GM19351 (cell line): ENCODE data around the gene WASF2.
"Not testable (repeated sequence)": the region's sequence is repeated elsewhere in the genome, so short reads cannot be mapped to it uniquely, and the experiment has no call there.

Source experiments
- ATAC-seq: cut with Tn5 transposase; IDR thresholded peaks from one replicate; pipeline ENCODE4 v1.9.1; 2021; ENCODE audit warnings: mild to moderate bottlenecking, moderate library complexity; ENCODE audit not compliant: unreplicated experiment

WASF2 gene

DNA sequence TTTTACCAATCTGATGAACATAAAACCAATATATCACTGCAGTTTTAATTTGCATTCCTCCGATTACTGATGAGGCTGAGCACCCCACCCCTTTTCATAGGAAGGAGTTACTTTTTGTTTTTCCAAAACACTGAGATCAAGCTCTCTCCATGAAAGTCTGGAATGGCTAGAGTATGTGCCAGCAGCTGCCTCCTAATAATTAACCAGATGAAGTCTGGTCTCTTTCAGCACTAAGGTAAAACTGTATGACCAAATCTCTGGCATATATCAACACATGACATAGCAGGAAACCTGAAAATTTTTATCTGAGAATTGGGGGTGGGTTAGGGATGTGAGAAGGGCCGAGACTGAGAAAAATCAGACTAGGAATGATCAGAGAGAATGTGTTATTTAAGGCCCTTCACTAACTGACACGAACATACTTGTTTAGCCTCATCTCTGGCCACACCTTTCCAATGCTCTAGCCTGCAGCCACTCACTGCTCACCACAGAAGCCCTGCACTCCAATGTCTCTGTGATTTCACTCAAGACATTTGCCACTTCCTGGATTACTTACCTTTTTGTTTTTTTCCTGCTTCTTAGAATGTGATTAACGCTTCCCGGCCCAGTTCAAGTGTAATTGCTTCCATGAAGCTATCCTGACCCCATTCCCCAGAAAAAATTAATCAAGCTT is 34.7 kb downstream of the WASF2 start:
- ATAC-seq: no peak

GRCh38 chr1:27454610-27455009 is 35.4 kb downstream of the WASF2 start:
- no peak for ATAC-seq

- ATAC-seq: no peak
These were observed 38.6 kb downstream of the WASF2 start for GRCh38 chr1:27451343-27451742.

DNA sequence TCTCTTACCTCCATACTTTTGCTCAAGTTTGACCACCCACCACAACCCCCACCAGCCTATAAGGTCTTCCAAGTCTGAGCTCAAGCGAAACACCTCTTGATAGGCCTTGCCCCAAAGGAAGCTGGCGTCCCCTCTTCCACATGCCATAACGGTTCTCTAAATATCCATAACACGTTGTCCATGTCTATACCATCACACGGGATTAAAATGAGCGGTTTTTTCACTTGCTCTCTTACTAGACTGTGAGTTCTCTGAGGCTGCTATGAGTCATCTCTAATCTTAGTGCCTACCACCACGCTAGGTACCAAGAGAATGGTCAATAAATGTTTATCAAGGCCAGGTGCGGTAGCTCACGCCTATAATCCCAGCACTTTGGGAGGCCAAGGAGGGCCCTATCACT is 41.0 kb downstream of the WASF2 start:
- no peak for ATAC-seq

DNA sequence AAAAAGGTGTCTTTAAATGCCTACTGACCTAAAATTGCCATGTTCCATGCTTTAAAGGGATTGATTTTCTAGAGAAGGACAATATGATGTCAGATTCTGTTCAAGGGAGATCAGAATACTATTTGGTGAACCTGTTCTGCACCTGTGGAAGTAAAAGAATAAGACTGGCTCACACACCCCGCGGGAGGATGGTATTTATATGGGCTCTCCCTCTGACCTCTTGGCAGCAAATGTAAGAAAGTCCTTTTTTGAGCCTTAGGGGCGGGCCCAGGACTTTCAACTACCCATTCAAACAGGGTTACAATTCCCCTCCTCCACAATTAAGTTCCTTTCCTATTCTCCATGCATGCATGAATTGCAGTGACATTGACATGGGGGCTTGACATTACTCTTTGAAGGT is 42.1 kb downstream of the WASF2 start:
- no peak for ATAC-seq

GRCh38 chr1:27447399-27447798 is 42.6 kb downstream of the WASF2 start:
- ATAC-seq: no peak

GRCh38 chr1:27446496-27447020 is 43.4 kb downstream of the WASF2 start:
- ATAC-seq: no peak

- ATAC-seq: no peak
These were observed 44.6 kb downstream of the WASF2 start for GRCh38 chr1:27445177-27445936.

- no peak for ATAC-seq
These were observed 45.3 kb downstream of the WASF2 start for GRCh38 chr1:27444632-27445031.

GRCh38 chr1:27439150-27439549 is 50.8 kb downstream of the WASF2 start:
- no peak for ATAC-seq

- no peak for ATAC-seq
These were observed 51.3 kb downstream of the WASF2 start for GRCh38 chr1:27438621-27439061.

GRCh38 chr1:27436204-27437159 is 53.5 kb downstream of the WASF2 start:
- ATAC-seq: no peak

DNA sequence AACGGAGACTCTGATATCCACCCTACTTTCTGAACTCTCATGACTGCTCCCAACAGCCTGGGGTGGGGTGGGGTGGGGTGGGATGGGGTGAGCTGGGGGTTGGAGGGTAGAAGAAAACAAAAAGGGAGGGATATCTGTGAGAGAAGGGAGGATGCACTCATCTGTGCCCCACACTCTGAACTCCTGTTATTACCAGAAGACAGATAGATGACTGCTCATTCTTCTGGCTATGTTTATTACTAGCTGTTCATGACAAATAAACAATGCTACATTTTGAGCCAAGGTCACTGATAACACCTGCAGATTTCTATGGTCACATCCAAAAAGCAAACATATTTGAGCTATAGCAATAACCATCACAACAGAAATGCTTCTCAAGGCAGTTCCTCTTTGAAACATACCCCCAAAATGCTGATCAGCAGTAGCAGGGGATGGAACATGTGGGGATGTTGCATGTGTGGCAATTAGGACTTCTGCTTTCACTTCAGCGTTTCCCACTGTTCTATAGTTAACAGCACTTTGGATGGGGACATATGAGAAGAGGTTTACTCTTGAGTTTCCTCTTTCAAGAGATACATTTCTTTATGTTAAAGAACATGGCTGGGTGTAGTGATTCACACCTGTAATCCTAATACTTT is 54.3 kb downstream of the WASF2 start:
- no peak for ATAC-seq

DNA sequence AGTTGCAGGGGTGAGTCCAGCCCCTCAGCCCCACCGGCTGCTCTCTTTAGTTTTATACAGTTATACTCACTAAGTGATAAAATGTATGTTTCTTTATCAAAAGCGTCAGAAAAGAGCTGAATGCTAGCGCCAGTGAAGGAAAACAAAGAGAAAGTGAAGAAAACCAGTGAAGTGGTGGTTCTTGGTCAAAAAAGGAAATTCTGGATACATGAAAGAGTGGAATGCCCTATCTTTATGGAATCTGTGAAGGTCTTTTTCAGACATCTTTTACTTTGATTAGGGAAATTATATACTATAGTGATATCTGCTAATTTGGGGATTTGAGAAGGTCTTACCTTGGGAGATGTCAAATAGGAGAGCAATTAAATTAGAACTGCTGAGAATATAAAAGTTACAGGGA is 56.3 kb downstream of the WASF2 start:
- no peak for ATAC-seq

DNA sequence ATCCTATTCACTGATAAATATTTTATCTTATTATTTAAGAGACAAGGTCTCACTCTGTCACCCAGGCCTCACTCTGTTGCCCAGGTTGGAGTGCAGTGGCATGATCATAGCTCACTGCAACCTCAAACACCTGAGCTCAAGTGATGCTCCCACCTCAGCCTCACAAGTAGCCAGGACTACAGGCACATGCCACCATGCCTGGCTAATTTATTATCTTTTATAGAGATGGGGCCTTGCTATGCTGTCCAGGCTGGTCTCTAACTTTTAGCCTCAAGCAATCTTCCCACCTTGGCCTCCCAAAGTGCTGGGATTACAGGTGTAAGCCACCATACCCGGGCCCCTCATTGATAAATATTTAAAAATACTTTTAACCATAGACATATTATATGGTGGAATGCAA is 57.2 kb downstream of the WASF2 start:
- ATAC-seq: not testable (repeated sequence)

- no peak for ATAC-seq
These were observed 58.4 kb downstream of the WASF2 start for GRCh38 chr1:27431601-27431940.

DNA sequence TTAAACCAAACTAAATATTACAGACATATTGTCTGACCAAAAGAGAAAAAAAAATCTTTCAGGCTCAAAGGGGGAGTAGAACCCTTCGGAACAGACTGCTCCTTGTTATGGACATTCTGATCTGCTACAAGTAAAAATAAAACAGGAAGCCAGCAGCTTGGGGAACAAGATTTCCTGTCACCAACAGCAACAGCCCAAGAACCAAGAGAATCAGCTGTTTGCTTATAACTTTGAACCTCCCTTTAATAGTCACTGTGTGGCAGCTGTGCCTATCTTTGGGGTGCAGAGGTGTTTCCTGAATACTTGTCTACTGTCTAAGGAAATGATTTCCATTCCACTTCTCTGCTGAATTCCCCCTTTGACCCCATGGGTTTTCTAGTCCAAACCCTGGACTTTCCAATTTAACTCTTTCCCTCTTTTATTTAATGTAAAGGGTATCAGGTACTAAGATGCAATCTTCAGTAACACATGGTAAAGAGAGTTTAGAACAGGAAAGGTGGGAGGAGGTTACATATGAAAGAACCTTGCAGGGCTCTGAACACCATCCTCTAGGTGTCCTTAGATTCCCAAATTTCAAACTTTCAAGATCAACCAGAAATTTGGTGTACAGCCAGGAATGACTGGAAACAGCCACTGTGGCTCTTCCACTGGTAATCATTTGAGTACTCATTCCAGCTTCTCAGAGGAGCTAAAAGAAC is 58.9 kb downstream of the WASF2 start:
- ATAC-seq: no peak

GRCh38 chr1:27429029-27429425 is 60.9 kb downstream of the WASF2 start:
- ATAC-seq: no peak

GRCh38 chr1:27428316-27429028 is 61.5 kb downstream of the WASF2 start:
- no peak for ATAC-seq
